WTC11 (cell line): Measurements from ENCODE around the gene ACVR2A.

Experiments
- CREM ChIP-seq: sonication (generic); formaldehyde crosslinking; IDR thresholded peaks from 2 replicates; pipeline ENCODE4 v1.8.1; 2022; ENCODE audit warnings: mild to moderate bottlenecking, missing genetic modification reagents, moderate library complexity
- ESRRA ChIP-seq: sonication (generic); formaldehyde crosslinking; IDR thresholded peaks from 2 replicates; pipeline ENCODE4 v1.8.1; 2022; ENCODE audit warnings: mild to moderate bottlenecking, missing genetic modification reagents, borderline replicate concordance
- FOXP1 ChIP-seq: sonication (generic); formaldehyde crosslinking; IDR thresholded peaks from 2 replicates; pipeline ENCODE4 v1.8.0; 2022; ENCODE audit warnings: missing genetic modification reagents, mild to moderate bottlenecking, moderate library complexity, borderline replicate concordance
- JAZF1 ChIP-seq: fragments of 250-450 bp; sonication (Bioruptor Pico); IDR thresholded peaks from 2 replicates; pipeline ENCODE4 v1.9.0; 2021; ENCODE audit warnings: moderate library complexity, mild to moderate bottlenecking, inconsistent platforms
- NR3C1 ChIP-seq: sonication (generic); formaldehyde crosslinking; conservative IDR thresholded peaks from 2 replicates; pipeline ENCODE4 v1.8.1; 2023; ENCODE audit warnings: low read depth, mild to moderate bottlenecking, missing genetic modification reagents
- TCF7 ChIP-seq: sonication (generic); formaldehyde crosslinking; IDR thresholded peaks from 2 replicates; pipeline ENCODE4 v1.8.0; 2022; ENCODE audit warnings: mild to moderate bottlenecking, low read depth, missing genetic modification reagents, moderate library complexity
- ZNF263 ChIP-seq: sonication (generic); formaldehyde crosslinking; IDR thresholded peaks from 2 replicates; pipeline ENCODE4 v1.8.1; 2022; ENCODE audit warnings: low read depth, mild to moderate bottlenecking, moderate library complexity, missing genetic modification reagents
- TF ChIP-seq, protein P1 (sequence below): fragments of 200-600 bp; IDR thresholded peaks from 2 replicates; pipeline ENCODE4 v1.8.0; 2022; ENCODE audit warnings: antibody characterized with exemption
- TF ChIP-seq, protein P2 (sequence below): sonication (generic); formaldehyde crosslinking; IDR thresholded peaks from 2 replicates; pipeline ENCODE4 v1.8.0; 2022; ENCODE audit warnings: mild to moderate bottlenecking, missing genetic modification reagents
- TF ChIP-seq, protein P3 (sequence below): sonication (generic); formaldehyde crosslinking; IDR thresholded peaks from 2 replicates; pipeline ENCODE4 v1.8.1; 2023; ENCODE audit warnings: mild to moderate bottlenecking, missing genetic modification reagents
- TF ChIP-seq, protein P4 (sequence below): sonication (generic); formaldehyde crosslinking; IDR thresholded peaks from 2 replicates; pipeline ENCODE4 v1.8.0; 2022; ENCODE audit warnings: mild to moderate bottlenecking, missing genetic modification reagents

DNA sequence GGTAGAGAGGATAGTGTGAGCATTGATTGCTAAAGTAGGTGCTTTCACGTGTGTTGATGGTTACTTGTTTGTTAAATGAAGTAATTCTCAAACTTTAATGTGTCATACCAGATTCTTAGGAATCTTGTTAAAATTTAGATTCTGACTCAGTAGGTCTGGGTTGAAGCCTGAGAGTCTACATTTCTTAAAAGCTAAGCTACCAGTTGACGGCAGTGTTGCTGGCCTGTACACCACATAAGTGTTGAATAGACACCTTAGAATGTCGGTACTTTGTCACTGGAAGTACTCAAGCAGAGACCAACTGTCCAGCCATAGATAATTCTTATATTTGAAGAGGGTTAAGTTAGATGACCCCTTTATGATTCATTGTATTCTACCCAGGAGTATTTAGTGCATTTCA, 79.8 kb downstream of the ACVR2A start:
- TF ChIP-seq, protein P1, sequence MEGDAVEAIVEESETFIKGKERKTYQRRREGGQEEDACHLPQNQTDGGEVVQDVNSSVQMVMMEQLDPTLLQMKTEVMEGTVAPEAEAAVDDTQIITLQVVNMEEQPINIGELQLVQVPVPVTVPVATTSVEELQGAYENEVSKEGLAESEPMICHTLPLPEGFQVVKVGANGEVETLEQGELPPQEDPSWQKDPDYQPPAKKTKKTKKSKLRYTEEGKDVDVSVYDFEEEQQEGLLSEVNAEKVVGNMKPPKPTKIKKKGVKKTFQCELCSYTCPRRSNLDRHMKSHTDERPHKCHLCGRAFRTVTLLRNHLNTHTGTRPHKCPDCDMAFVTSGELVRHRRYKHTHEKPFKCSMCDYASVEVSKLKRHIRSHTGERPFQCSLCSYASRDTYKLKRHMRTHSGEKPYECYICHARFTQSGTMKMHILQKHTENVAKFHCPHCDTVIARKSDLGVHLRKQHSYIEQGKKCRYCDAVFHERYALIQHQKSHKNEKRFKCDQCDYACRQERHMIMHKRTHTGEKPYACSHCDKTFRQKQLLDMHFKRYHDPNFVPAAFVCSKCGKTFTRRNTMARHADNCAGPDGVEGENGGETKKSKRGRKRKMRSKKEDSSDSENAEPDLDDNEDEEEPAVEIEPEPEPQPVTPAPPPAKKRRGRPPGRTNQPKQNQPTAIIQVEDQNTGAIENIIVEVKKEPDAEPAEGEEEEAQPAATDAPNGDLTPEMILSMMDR = no peak
- TF ChIP-seq NR3C1 = no peak
- TF ChIP-seq, protein P2, sequence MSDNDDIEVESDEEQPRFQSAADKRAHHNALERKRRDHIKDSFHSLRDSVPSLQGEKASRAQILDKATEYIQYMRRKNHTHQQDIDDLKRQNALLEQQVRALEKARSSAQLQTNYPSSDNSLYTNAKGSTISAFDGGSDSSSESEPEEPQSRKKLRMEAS = no peak
- TF ChIP-seq, protein P3, sequence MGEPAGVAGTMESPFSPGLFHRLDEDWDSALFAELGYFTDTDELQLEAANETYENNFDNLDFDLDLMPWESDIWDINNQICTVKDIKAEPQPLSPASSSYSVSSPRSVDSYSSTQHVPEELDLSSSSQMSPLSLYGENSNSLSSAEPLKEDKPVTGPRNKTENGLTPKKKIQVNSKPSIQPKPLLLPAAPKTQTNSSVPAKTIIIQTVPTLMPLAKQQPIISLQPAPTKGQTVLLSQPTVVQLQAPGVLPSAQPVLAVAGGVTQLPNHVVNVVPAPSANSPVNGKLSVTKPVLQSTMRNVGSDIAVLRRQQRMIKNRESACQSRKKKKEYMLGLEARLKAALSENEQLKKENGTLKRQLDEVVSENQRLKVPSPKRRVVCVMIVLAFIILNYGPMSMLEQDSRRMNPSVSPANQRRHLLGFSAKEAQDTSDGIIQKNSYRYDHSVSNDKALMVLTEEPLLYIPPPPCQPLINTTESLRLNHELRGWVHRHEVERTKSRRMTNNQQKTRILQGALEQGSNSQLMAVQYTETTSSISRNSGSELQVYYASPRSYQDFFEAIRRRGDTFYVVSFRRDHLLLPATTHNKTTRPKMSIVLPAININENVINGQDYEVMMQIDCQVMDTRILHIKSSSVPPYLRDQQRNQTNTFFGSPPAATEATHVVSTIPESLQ (CRISPR knock-in tag) = no peak
- no peak for TF ChIP-seq ESRRA (CRISPR knock-in tag)
- TF ChIP-seq ZNF263 = no peak
- no peak for TF ChIP-seq TCF7 (CRISPR knock-in tag)
- TF ChIP-seq JAZF1 (CRISPR knock-in tag) = no peak
- no peak for TF ChIP-seq FOXP1 (CRISPR knock-in tag)
- TF ChIP-seq CREM (CRISPR knock-in tag) = no peak
- TF ChIP-seq, protein P4, sequence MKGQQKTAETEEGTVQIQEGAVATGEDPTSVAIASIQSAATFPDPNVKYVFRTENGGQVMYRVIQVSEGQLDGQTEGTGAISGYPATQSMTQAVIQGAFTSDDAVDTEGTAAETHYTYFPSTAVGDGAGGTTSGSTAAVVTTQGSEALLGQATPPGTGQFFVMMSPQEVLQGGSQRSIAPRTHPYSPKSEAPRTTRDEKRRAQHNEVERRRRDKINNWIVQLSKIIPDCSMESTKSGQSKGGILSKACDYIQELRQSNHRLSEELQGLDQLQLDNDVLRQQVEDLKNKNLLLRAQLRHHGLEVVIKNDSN (CRISPR knock-in tag) = no peak
